Measurements from ENCODE around the gene SAA4.
"Not testable (repeated sequence)": the region's sequence is repeated elsewhere in the genome, so short reads cannot be mapped to it uniquely, and the experiment has no call there.

Gene SAA4

GRCh38 chr11:18259259-18259658, 22.7 kb upstream of the SAA4 start:
- H3K4me3 ChIP-seq (replicated peaks; ENCODE audit: low read depth, low read length) = no peak overlapping the region
- no peak for TF ChIP-seq CTCF (IDR thresholded peaks at IDR 0.05; ENCODE audit: low read depth, low read length, missing control alignments)
- no peak for DNase-seq (ENCODE audit: extremely low read depth, low read depth)

GRCh38 chr11:18254781-18255361, 18.3 kb upstream of the SAA4 start:
- no peak overlapping the region for H3K4me3 ChIP-seq (replicated peaks; ENCODE audit: low read depth, low read length)
- TF ChIP-seq CTCF (IDR thresholded peaks at IDR 0.05; ENCODE audit: low read depth, low read length, missing control alignments) = no peak
- no peak for DNase-seq (ENCODE audit: extremely low read depth, low read depth)

GRCh38 chr11:18253778-18254338, 17.3 kb upstream of the SAA4 start:
- H3K4me3 ChIP-seq (replicated peaks; ENCODE audit: low read depth, low read length) = no peak overlapping the region
- DNase-seq (ENCODE audit: extremely low read depth, low read depth) = no peak
- TF ChIP-seq CTCF (IDR thresholded peaks at IDR 0.05; ENCODE audit: low read depth, low read length, missing control alignments) = no peak

- no peak for DNase-seq (ENCODE audit: extremely low read depth, low read depth)
- TF ChIP-seq CTCF (IDR thresholded peaks at IDR 0.05; ENCODE audit: low read depth, low read length, missing control alignments) = no peak
- no peak overlapping the region for H3K4me3 ChIP-seq (replicated peaks; ENCODE audit: low read depth, low read length)
Measured at GRCh38 chr11:18253233-18253632, 16.6 kb upstream of the SAA4 start.

GRCh38 chr11:18248561-18248960, 12.0 kb upstream of the SAA4 start, which contains the start of gene SAA2:
SAA2 (minus strand) TSS chr11:18248668; CDS start chr11:18248011, 657 bp downstream.
- no peak for TF ChIP-seq CTCF (IDR thresholded peaks at IDR 0.05; ENCODE audit: low read depth, low read length, missing control alignments)

GRCh38 chr11:18247191-18247581, 10.6 kb upstream of the SAA4 start:
- DNase-seq (ENCODE audit: extremely low read depth, low read depth); H3K4me3 ChIP-seq (replicated peaks; ENCODE audit: low read depth, low read length): not testable (repeated sequence)

More at GRCh38 chr11:18248561-18248960, 12.0 kb upstream of the SAA4 start, which contains the start of gene SAA2:
- no peak for DNase-seq (ENCODE audit: extremely low read depth, low read depth)
- H3K4me3 ChIP-seq (replicated peaks; ENCODE audit: low read depth, low read length) = no peak within 1 kb of the TSS

GRCh38 chr11:18246379-18247190, 10.0 kb upstream of the SAA4 start:
- not testable (repeated sequence) for DNase-seq (ENCODE audit: extremely low read depth, low read depth); H3K4me3 ChIP-seq (replicated peaks; ENCODE audit: low read depth, low read length)
